ENCODE data around the gene SH3BP4.

DNA sequence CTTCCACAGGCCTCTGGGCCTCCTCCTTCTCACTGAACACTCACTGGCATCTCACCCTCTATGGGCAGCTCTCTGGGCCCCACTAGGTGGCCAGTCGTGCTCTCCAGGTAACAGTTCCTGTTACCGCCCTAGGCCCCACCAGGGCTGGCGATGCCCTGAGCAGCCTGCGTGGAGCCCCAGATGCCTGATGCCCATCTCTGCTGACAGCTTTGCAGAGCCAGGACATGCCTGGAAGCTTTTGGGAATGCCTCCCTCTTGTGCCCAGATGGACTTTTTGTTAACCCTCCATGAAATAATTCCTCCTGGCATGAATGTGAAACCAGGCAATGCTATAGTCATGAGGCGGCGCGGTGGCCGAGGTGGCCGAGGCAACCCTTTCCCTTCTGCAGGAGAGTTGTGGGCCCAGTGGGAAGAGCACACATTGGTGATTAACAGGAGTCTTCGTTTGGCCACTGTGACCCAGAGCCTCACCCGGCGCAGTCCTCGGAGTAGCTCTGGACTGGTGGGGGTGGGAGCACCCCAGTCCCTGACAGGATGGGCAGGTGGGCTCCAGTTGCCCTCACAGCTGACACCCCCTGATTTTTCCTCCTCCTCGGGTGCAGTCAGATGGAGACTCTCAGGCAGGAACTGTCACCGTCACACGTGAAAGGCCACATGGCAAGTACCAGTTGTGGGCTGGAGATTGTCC lies 80.0 kb downstream of the SH3BP4 start:
- TF ChIP-seq, protein P1, sequence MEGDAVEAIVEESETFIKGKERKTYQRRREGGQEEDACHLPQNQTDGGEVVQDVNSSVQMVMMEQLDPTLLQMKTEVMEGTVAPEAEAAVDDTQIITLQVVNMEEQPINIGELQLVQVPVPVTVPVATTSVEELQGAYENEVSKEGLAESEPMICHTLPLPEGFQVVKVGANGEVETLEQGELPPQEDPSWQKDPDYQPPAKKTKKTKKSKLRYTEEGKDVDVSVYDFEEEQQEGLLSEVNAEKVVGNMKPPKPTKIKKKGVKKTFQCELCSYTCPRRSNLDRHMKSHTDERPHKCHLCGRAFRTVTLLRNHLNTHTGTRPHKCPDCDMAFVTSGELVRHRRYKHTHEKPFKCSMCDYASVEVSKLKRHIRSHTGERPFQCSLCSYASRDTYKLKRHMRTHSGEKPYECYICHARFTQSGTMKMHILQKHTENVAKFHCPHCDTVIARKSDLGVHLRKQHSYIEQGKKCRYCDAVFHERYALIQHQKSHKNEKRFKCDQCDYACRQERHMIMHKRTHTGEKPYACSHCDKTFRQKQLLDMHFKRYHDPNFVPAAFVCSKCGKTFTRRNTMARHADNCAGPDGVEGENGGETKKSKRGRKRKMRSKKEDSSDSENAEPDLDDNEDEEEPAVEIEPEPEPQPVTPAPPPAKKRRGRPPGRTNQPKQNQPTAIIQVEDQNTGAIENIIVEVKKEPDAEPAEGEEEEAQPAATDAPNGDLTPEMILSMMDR (IDR thresholded peaks at IDR 0.05): no peak
- TF ChIP-seq POLR2A (IDR thresholded peaks at IDR 0.05) (no peak), EP300 (IDR thresholded peaks at IDR 0.05) (no peak), POLR2AphosphoS5 (IDR thresholded peaks at IDR 0.05) (no peak)

All from gastroesophageal sphincter (tissue), 3 donors.